Measurements from ENCODE around the gene FUZ. TPM values are rescaled to one million over a fixed set of nuclear protein-coding genes. Genes with fewer than 3 reads are reported as not detected.
"Not testable (repeated sequence)": the region's sequence is repeated elsewhere in the genome, so short reads cannot be mapped to it uniquely, and the experiment has no call there.

The FUZ gene
- total RNA-seq, 1 donor from 2014 or later = 19.1 TPM

DNA sequence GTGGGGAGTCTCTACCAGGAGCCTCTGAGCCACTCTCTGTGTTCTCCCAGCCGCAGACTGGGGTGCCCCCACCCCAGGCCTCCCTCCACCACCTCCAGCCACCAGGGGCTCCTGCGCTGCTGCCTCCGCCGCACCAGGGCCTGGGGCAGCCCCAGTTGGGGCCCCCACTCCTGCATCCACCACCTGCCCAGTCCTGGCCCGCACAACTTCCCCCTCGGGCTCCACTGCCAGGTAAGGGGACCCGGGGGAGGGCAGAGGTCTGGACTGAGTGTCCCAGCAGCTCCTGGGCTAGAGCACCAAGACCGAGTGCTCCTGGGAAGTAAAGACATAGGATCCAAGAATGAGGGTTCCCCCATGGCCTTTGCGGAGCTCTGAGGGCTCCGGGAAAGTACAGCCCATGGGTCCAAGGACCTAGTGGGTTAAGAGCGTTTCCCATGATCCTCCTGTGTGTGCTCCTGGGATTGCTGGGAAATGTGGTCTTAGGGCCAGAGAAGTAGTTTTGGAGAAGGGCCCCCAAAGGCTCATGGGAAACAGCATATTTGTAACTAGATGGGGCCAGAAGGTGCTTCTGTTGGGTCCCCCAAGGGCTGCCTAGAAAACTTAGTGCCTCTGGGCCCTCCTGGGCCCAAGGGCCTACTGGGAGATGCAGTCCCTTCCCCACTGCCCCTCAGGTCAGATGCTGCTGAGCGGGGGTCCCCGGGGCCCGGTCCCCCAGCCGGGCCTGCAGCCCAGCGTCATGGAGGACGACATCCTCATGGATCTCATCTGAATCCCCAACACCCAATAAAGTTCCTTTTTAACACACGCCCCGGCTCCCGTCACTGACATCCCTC lies 23.3 kb upstream of the FUZ start:
- intact Hi-C loops (cut with micrococcal nuclease) = no loop called here
- no peak for ATAC-seq

DNA sequence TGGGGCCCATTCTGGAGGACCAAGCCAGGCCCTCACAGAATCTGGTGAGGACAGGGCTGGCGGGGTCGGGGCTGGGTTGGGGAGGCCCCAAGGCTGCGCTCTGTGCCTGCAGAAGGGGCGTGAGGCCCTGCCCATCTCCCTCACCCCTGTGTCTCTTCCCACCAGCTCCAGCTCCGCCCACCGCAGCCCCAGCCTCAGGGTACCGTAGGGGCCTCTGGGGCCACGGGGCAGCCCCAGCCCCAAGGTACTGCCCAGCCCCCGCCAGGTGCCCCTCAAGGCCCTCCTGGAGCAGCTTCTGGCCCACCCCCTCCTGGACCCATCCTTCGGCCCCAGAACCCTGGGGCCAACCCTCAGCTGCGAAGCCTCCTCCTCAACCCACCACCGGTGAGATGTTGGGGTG lies 22.5 kb upstream of the FUZ start:
- ATAC-seq = no peak
- intact Hi-C loops (cut with micrococcal nuclease) = no loop called here
- DNase-seq = no peak

More for the DNA sequence above, 23.3 kb upstream of the FUZ start:
- no peak for DNase-seq

DNA sequence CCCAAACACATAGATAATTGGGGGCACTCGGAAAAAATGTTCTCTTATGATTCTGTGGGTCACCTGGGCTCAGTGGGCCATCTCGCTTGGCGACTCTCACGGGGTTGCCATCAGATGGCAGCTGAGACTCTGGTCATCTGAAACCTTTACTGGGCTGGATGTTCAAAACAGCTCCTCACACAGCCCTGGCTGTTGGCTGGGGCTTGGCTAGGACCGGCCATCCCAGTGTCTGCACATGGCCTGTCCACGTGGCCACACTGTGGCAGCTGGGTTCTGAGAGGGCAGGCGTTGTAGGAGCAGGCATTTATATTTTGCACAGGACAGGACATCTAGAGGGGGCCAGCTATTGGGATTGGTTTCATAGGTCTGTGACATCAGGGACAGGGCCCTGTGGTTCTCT lies 20.5 kb upstream of the FUZ start:
- ATAC-seq = no peak
- DNase-seq = no peak
- intact Hi-C loops (cut with micrococcal nuclease) = no loop called here

DNA sequence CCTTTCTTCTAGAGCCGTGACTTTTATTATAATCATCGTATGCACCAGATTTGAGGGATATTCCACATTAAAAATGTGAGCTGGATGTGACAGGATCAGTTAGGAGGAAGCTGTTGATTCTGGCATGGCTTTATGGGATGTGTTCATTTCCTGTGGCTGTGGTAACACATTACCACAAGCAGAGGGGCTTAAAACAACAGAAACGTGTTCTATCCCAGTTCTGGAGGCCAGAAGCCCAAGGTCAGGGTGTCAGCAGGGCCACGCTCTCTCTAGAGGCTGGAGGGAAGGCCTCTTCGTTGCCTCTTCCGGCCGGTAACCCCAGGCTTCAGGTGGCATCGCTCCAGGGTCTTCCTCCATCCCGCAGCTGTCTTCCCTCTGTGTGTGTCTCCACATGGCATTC lies 19.5 kb upstream of the FUZ start:
- ATAC-seq (no peak), DNase-seq (no peak)
- intact Hi-C loops (cut with micrococcal nuclease) = no loop called here

DNA sequence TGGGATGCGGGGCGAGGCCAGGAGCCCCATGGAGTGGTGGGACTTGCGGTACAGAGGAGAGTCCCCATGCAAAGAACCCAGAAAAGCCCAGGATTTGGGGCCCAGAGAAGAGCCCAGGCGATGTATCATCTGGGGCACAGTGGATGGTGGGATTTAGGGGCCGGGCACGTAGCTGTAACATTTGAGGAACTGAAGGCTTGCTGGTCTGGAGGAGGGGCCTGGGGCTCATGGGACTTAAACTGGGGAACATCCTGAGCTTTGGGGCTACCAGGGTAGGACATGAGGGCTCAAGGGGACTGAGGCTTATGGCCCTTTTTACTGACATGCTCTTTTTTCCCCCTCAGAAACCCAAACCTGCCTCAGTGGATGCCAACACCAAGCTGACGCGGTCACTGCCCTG lies 18.5 kb upstream of the FUZ start:
- no peak for DNase-seq
- no peak for ATAC-seq
- intact Hi-C loops (cut with micrococcal nuclease) = no loop called here

DNA sequence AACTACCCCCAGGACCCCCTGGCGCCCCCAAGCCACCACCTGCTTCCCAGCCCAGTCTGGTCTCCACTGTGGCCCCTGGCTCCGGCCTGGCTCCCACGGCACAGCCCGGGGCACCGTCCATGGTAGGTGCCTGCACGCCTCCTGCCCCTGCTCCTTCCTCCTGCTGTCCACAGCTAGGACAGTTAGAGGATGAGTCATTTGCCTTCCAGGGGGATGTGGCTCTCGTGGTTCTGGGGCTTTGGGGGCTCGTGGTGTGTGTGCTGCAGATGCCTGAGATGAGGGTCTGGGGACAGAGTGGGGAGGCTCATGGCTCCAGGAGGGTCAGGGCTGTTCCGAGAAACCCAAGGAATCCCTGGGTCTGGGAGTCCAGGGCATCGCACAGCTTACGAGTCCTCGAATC lies 17.7 kb upstream of the FUZ start:
- DNase-seq = no peak

DNA sequence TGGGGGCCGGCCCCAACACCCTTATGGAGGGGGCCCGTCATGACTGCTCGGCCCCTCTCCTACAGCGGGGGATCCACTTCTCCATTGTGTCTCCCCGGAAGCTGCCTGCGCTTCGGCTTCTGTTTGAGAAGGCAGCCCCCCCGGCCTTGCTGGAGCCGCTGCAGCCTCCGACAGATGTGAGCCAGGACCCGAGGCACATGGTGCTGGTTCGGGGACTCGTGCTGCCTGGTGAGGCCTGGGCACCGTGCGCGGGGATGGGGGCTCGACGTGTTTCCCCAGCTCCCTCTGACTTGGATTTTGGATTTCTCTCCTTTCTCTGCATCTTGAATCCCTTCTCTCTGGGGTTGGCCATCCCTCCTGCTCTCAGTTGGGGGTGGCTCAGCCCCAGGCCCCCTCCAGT lies 16.6 kb upstream of the FUZ start:
- ATAC-seq (no peak), DNase-seq (no peak)
- intact Hi-C loops (cut with micrococcal nuclease) = no loop called here

More for the DNA sequence above, 17.7 kb upstream of the FUZ start:
- intact Hi-C loops (cut with micrococcal nuclease) = no loop called here
- ATAC-seq = no peak

DNA sequence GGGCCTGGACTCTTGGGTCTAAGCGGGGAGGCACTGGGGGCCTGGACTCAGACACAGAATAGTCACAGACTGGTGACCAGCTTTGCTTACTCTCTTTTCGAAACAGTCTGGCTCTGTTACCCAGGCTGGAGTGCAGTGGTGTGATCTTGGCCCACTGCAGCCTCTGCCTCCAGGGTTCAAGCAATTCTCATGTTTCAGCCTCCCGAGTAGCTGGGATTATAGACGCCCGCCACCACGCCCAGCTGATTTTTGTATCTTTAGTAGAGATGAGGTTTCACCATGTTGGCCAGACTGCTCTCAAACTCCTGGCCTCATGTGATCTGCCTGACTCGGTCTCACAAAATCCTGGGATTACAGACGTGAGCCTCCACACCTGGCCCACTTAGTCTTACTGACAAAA lies 16.1 kb upstream of the FUZ start:
- DNase-seq (no peak), ATAC-seq (no peak)
- intact Hi-C loops (cut with micrococcal nuclease) = no loop called here

DNA sequence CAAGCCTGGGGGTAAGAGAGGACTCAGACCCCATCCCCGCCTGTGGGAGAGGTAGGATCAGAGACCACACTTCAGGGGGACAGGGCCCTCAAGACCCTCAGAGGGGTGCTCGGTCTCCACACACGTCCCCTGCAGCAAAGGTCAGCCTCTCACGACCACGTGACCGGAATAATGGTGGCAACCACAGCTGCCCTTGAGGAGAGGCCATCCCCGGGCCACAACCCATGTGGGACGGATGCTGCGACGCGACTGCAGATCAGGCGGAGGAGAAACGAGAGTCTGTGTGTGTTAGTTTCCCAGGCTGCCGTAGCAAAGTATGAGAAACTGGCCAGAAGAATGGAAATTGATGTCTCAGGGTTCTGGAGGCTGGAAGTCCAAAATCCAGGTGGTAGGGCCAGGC lies 13.9 kb upstream of the FUZ start:
- intact Hi-C loops (cut with micrococcal nuclease) = no loop called here
- ATAC-seq (no peak), DNase-seq (no peak)

DNA sequence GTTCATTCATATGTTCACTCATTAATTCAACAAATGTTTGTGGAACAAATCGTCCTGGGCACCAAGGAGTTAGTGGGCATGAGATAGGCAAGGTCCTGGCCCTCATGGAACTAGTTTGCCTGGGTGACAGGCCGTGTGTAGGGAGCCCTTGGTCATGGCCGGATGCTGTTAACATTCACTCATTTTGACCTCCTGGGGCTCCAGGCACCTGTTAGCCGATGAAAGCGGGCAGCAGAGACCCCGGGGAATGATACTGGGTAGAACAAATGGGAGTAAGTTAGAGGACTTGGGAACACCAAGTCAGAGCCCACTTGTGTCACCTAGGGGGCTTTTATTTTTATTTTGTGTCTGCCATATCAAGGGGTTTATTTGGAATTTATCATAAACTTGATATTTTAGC lies 11.6 kb upstream of the FUZ start:
- intact Hi-C loops (cut with micrococcal nuclease) = no loop called here
- ATAC-seq = no peak
- no peak for DNase-seq

DNA sequence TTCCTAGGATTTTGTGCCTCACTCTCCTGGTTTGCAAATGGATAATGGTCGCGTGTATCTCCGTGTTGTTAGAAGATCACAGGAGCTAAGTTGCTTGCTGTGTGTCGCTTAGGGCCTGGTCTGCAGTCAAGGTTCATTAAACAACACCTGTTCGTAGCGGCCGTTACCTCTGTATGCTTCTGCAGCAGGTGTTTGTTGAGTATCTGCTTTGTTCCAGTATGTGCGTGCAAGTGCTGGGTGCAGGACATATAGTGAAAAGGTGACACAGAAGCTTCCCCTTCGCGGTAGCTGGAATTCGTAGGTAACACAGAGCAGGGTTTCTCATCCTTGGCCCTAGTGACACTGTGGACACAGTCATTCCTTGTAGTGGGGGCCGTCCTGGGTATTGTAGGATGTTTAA lies 10.4 kb upstream of the FUZ start:
- DNase-seq (no peak), ATAC-seq (no peak)
- intact Hi-C loops (cut with micrococcal nuclease) = no loop called here

DNA sequence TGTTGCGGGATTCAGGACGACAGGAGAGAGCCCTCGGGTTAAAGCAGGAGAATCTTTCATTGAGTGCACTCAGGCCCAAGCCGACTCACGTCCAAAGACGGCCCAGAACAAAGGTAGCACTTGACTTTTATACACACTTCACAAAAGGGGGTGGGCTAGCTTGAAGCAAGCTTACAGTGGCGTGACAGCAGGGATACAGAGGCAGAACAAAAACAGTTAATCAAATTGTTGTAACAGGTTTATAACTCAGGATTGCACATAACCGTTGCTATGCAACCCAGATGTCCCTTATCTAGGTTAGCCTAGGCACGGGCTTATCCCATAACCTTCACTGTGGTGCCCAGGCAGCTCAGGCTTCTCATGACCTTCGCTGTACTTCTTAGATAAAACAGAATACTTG lies 7.0 kb upstream of the FUZ start:
- DNase-seq = no peak
- ATAC-seq = peak; percentile 40
- intact Hi-C loops (cut with micrococcal nuclease) = no loop called here

DNA sequence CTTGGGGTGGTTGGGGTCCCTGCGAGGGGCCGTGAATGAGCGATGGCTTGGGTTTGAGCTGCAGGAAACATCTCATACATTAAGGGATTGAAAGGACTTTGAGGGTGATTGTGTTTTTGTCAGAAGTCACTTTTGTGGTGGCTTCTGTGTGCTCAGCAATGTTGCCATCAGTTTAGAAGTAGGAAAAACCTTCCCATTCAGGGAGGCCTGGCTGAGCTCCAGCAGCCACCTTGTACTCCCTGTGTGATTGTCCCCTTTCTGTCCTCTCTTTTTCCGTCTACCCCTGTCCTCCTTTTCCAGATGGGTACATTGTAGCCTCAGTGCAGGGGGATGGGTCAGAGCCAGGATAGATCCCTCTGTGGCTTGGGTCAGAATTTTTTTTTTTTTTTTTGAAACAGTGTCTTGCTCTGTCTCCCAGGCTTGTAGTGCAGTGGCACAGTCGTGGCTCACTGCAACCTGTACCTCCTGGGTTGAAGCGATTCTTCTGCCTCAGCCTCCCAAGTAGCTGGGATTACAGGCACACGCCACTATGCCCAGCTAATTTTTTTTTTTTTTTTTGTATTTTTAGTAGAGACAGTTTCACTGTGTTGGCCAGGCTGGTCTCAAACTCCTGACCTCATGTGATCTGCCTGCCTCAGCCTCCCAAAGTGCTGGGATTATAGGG lies 6.5 kb upstream of the FUZ start:
- DNase-seq; ATAC-seq; intact Hi-C loops (cut with micrococcal nuclease): not testable (repeated sequence)

DNA sequence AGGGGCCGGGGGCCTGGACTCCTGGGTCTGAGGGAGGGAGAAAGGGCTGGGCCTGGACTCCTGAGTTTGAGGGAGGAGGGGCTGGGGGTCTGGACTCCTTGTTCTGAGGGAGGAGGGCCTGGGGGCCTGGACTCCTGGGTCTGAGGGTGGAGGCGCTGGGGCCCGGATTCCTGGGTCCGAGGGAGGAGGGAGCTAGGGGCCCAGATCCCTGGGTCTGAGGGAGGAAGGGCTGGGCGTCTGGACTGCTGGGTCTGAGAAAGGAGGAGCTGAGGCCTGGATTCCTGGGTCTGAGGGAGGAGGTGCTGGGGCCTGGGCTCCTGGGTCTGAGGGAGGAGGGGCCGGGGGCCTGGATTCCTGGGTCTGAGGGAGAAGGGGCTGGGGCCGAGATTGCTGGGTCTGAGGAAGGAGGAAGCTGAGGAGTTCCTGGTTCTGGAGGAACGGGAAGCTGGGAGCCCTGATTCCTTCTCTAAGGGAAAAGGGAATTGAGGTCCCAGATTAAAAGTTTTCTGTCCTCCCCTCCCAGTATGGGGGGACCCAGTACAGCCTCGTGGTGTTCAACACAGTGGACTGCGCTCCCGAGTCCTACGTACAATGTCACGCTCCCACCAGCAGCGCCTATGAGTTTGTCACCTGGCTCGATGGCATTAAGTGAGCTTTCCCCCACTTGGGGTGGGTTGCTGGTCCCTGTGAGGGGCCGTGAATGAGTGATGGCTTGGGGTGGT lies 5.7 kb upstream of the FUZ start:
- intact Hi-C loops (cut with micrococcal nuclease) = no loop called here
- DNase-seq = no peak
- no peak for ATAC-seq

DNA sequence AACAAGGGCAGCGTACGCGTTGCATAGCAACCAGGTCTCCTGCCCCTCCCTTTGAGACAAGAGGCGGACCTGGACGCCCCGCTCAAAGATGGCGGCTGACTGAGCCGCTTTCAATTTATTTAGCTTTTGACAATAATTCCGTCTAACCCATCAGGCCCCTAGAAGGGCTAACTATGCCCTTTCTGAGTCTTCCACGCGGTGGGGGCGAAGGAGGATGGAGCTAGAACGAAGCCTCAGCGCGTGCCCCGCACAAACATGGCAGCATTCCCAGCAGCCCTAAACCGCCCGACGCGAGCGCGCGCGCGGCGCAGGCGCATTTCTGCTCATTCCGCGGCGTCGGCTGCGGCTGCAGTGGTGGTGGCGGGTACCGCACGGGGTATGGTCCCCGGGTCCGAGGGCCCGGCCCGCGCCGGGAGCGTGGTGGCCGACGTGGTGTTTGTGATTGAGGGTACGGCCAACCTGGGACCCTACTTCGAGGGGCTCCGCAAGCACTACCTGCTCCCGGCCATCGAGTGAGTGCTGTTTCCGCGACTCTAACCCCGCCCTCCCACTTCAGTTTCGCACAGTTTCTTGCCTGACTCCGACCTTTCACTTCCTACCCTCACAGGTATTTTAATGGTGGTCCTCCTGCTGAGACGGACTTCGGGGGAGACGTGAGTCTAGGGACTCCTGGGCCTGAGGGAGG lies 5.0 kb upstream of the FUZ start, which contains the start of gene MED25:
TSS of gene MED25 (plus strand) at position 326 of the 685 bp plus-strand sequence. CDS start at position 379, 53 bp downstream.
- ATAC-seq = peak; percentile 72
- intact Hi-C loops (cut with micrococcal nuclease) = no loop called here

DNA sequence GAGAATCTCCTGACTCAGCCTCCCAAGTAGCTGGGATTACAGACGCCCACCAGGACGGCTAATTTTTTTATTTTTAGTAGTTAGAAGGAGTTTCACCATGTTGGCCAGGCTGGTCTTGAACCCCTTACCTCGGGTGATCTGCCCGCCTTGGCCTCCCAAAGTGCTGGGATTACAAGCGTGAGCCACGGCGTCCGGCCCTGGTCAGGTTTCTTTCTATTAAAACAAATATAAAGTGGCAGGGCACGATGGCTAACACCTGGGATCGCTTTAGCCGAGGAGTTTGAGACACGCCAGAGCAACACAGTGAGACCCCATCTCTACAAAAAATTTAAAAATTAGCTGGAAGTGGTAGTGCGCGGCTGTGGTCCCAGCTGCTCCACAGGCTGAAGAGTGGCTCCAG lies 3.5 kb upstream of the FUZ start:
- DNase-seq (no peak), ATAC-seq (no peak)
- intact Hi-C loops (cut with micrococcal nuclease) = no loop called here

More for the DNA sequence above, 5.0 kb upstream of the FUZ start, which contains the start of gene MED25:
- DNase-seq = peak; percentile 93

DNA sequence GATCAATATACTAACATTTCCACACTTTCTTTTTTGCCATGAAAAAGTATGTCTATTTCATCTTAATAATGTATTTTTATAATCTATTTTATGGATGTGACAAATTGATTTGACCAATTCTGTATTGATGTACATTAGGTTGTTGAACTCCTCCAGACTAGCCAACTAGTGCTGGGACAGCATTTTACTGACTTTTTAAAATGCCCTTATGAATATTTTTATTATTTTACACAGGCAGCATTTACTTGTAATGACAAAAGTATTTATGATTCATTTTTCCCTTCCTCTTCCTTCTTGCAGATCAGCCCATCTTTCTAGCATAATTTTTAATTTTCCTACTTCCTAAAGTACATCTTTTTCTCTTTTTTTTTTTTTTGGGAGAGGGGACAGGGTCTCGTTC lies 918 bp upstream of the FUZ start:
- no peak for ATAC-seq
- intact Hi-C loops (cut with micrococcal nuclease) = no loop called here
- no peak for DNase-seq

DNA sequence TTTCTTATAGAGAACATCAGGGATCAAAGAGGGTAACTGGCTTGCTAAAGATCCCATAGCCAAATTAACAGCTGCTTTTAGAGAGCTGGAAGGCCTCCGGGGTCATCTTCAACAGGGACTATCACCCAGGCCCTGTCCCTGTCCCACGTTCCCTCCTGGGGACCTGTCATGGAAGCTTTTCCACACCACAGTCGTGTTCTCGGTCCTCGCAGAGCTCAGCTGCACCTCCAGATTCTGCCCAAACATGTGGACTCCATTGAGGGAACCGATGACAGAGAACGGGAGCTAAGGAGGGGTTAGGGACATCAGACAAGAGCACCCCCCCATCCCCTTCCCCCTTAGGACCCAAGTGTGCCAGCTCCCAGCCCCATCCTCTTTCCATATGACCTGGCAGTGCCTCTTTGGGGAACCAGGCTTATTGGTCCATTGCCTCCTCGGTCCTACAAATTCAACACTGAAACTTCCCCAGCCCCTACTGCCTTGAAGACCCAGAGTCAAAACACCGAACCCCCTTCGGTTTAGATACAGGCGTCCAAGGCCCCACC lies 568 bp downstream of the FUZ start:
- ATAC-seq (no peak), DNase-seq (no peak)
- intact Hi-C loops (cut with micrococcal nuclease) = no loop called here

DNA sequence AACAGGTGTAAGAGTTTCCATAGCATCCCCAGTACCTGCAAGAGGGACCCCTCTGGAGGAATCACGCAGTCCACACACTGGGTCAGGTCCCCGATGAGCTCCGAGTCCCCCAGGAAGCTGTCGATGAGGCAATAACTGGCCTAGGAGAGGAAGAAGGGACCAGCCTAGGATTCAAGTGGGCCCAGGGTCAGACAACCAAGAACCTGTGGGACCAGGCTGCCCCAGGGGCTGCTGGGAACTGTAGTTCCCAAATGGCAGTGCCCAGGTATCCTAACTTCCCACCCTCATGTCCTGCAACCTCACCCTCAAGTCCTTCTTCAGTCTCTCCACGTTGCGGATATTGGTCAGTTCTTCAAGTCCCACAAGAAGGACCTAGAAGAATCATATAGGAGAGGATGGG lies 1.8 kb downstream of the FUZ start:
- intact Hi-C loops (cut with micrococcal nuclease) = no loop called here
- no peak for ATAC-seq
- DNase-seq = no peak
